Measurements from ENCODE around the gene COPS3. TPM values are rescaled to one million over a fixed set of nuclear protein-coding genes. Genes with fewer than 3 reads are reported as not detected.

Gene COPS3
- total RNA-seq, 1 experiment from 2014 or later: 157 TPM

DNA sequence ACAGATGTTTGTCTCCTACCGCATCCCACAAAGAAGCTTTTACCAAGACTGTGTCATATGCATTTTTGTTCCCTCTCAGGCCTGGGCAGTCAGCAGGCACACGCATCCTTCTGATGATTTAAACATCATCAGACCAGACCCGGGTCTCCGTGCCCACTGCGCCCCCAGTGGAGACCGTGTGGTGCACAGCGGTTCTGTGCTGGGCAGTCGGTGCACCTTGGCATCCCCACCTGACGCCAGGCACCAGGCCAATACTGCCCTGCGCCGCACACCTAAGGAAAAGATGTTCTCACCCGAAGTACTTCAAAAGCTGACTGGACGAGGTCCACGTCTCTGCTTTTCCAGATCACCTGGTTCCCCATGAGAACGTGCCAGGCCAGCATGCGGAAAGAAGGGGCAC, 64.3 kb downstream of the COPS3 start:
- H3K4me3 ChIP-seq (ENCODE audit: low read depth, low read length, poor library complexity, severe bottlenecking): no peak overlapping the region
- BruUV-seq (replicated peaks): no TSS peak
- no peak for DNase-seq (ENCODE audit: low spot score)
- no peaks in the 10 kb centered on the region for H3K27me3 ChIP-seq (replicated peaks; ENCODE audit: insufficient read depth, low read depth, low read length, poor library complexity)
- H3K27ac ChIP-seq (ENCODE audit: low read depth, low read length, poor library complexity, severe bottlenecking): no peak overlapping the region
- intact Hi-C loops (cut with micrococcal nuclease; ENCODE audit: unreplicated experiment): loop anchor here (5.0 kb wide), 1 partner anchor 51 kb away; no protein-coding TSS in a partner anchor
- peaks cover 56% of the 10 kb centered on the region for H3K36me3 ChIP-seq (ENCODE audit: insufficient read depth, low read length, poor library complexity, severe bottlenecking)
- TF ChIP-seq, protein P1, sequence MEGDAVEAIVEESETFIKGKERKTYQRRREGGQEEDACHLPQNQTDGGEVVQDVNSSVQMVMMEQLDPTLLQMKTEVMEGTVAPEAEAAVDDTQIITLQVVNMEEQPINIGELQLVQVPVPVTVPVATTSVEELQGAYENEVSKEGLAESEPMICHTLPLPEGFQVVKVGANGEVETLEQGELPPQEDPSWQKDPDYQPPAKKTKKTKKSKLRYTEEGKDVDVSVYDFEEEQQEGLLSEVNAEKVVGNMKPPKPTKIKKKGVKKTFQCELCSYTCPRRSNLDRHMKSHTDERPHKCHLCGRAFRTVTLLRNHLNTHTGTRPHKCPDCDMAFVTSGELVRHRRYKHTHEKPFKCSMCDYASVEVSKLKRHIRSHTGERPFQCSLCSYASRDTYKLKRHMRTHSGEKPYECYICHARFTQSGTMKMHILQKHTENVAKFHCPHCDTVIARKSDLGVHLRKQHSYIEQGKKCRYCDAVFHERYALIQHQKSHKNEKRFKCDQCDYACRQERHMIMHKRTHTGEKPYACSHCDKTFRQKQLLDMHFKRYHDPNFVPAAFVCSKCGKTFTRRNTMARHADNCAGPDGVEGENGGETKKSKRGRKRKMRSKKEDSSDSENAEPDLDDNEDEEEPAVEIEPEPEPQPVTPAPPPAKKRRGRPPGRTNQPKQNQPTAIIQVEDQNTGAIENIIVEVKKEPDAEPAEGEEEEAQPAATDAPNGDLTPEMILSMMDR (conservative IDR thresholded peaks at IDR 0.05; ENCODE audit: low read depth, low read length): no peak
- TF ChIP-seq EZH2 (IDR thresholded peaks at IDR 0.05; ENCODE audit: borderline replicate concordance, low read depth, low read length, poor library complexity, severe bottlenecking): no peak
- POLR2A ChIA-PET (ENCODE audit: low non-redundant PET): no interaction called here
- H3K9me3 ChIP-seq (ENCODE audit: low read depth, low read length, poor library complexity, severe bottlenecking): no peaks in the 10 kb centered on the region
- CTCF ChIA-PET: no interaction called here
- no peaks in the 10 kb centered on the region for H3K4me1 ChIP-seq (ENCODE audit: insufficient read depth, low read length, poor library complexity, severe bottlenecking)

DNA sequence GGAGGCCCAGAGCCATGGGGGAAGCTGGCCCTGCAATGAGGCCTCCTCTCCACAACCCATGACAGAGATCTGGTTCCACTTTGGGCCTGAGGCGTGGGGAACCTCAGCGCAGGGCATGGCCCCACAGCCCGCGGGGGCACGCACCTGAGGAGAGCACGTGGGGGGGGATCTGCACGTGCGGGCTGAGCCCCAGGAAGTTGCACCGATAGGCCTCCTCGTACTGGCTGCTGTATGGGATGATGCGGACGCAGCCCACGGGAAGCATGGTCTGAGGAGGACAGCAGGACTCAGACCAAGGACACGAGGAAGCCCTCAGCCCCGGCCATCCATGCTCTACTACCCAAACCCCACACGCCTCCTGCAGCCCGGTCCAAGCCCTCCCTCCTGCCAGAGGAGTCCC, 64.8 kb downstream of the COPS3 start:
- DNase-seq (ENCODE audit: low spot score): no peak
- Histone ChIP-seq H3K27me3 (replicated peaks; ENCODE audit: insufficient read depth, low read depth, low read length, poor library complexity) (no peaks in the 10 kb centered on the region), H3K36me3 (ENCODE audit: insufficient read depth, low read length, poor library complexity, severe bottlenecking) (peaks cover 52% of the 10 kb centered on the region), H3K9me3 (ENCODE audit: low read depth, low read length, poor library complexity, severe bottlenecking) (no peaks in the 10 kb centered on the region), H3K4me3 (ENCODE audit: low read depth, low read length, poor library complexity, severe bottlenecking) (no peak overlapping the region), H3K27ac (ENCODE audit: low read depth, low read length, poor library complexity, severe bottlenecking) (no peak overlapping the region), H3K4me1 (ENCODE audit: insufficient read depth, low read length, poor library complexity, severe bottlenecking) (no peaks in the 10 kb centered on the region)
- intact Hi-C loops (cut with micrococcal nuclease; ENCODE audit: unreplicated experiment): loop anchor here (5.0 kb wide), 1 partner anchor 51 kb away; no protein-coding TSS in a partner anchor
- ChIA-PET CTCF (no interaction called here), POLR2A (ENCODE audit: low non-redundant PET) (no interaction called here)
- TF ChIP-seq, protein P1 (conservative IDR thresholded peaks at IDR 0.05; ENCODE audit: low read depth, low read length): no peak
- no peak for TF ChIP-seq EZH2 (IDR thresholded peaks at IDR 0.05; ENCODE audit: borderline replicate concordance, low read depth, low read length, poor library complexity, severe bottlenecking)
- no TSS peak for BruUV-seq (replicated peaks)

DNA sequence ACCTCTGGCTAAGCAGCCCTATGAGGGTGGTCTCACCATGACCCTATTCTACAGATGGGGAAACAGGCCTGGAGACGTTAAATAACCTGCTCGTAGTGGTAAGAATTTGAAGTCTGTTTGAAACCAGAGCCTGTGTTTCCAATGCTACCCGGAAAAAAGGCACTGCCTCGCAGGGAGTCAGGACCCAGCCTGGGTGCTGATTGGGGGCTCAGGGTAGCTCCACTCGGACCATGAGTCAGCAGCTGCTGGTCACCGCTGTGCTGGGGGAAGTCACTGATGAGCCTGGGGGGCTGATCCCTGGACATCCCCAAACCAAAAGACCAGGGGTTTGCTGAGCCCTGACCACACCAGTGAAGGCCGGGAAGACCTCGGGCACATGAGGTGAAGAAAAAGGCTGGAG, 65.5 kb downstream of the COPS3 start:
- Histone ChIP-seq H3K27me3 (replicated peaks; ENCODE audit: insufficient read depth, low read depth, low read length, poor library complexity) (no peaks in the 10 kb centered on the region), H3K4me1 (ENCODE audit: insufficient read depth, low read length, poor library complexity, severe bottlenecking) (no peaks in the 10 kb centered on the region), H3K36me3 (ENCODE audit: insufficient read depth, low read length, poor library complexity, severe bottlenecking) (peaks cover 47% of the 10 kb centered on the region), H3K9me3 (ENCODE audit: low read depth, low read length, poor library complexity, severe bottlenecking) (no peaks in the 10 kb centered on the region), H3K4me3 (ENCODE audit: low read depth, low read length, poor library complexity, severe bottlenecking) (no peak overlapping the region), H3K27ac (ENCODE audit: low read depth, low read length, poor library complexity, severe bottlenecking) (no peak overlapping the region)
- no TSS peak for BruUV-seq (replicated peaks)
- POLR2A ChIA-PET (ENCODE audit: low non-redundant PET): no interaction called here
- DNase-seq (ENCODE audit: low spot score): no peak
- TF ChIP-seq, protein P1 (conservative IDR thresholded peaks at IDR 0.05; ENCODE audit: low read depth, low read length): no peak
- TF ChIP-seq EZH2 (IDR thresholded peaks at IDR 0.05; ENCODE audit: borderline replicate concordance, low read depth, low read length, poor library complexity, severe bottlenecking): no peak
- CTCF ChIA-PET: no interaction called here
- intact Hi-C loops (cut with micrococcal nuclease; ENCODE audit: unreplicated experiment): loop anchor here (5.0 kb wide), 1 partner anchor 52 kb away; no protein-coding TSS in a partner anchor
